AG04449 (cell line): Measurements from ENCODE around the gene SRGAP1.

Experiments
- CTCF ChIA-PET: fragments of 350-600 bp; formaldehyde crosslinking; extraction: SDS; loops from one replicate; lab custom pipeline; 2021; ENCODE audit warnings: antibody characterized with exemption; lab: Yijun Ruan, JAX
- POLR2A ChIA-PET: fragments of 400-600, 350-600 bp; formaldehyde crosslinking; extraction: SDS; loops from one replicate; lab custom pipeline; 2020; ENCODE audit warnings: antibody characterized with exemption, inconsistent platforms; lab: Yijun Ruan, JAX
- DNase-seq: peaks from one replicate; pipeline ENCODE4 v3.0.0-alpha.2; 2010; ENCODE audit warnings: low read depth, low spot score
- H3K4me3 ChIP-seq: 2 replicates; pipeline ENCODE4 v1.5.1; 2011; ENCODE audit warnings: low read depth, mild to moderate bottlenecking, control low read depth, low read length
- TF ChIP-seq, protein P1 (sequence below): IDR thresholded peaks from one replicate; pipeline ENCODE4 v1.5.1; 2011; ENCODE audit warnings: mild to moderate bottlenecking, moderate library complexity, low read length, control low read depth, inconsistent platforms; ENCODE audit not compliant: insufficient read depth; ENCODE audit errors: missing control alignments

The SRGAP1 gene

DNA sequence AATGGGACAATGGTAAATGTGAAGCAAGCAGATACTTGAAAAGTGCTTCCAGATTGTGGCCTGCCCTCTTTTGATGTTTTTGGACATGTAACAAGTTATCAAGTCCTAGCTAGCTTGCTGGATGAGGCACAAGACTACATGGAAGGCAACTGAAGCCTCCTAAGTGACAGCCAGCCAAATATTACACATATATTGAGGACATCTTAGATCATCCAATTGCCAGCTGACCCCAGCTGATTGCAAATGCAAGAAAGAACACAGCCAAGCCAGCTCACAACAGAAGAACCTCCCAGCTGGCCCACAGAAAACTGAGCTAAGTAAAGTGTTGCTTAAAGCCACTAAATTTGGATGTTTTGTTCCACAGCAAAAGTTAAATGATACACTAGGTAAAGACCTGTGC is 156.9 kb downstream of the SRGAP1 start:
- TF ChIP-seq, protein P1, sequence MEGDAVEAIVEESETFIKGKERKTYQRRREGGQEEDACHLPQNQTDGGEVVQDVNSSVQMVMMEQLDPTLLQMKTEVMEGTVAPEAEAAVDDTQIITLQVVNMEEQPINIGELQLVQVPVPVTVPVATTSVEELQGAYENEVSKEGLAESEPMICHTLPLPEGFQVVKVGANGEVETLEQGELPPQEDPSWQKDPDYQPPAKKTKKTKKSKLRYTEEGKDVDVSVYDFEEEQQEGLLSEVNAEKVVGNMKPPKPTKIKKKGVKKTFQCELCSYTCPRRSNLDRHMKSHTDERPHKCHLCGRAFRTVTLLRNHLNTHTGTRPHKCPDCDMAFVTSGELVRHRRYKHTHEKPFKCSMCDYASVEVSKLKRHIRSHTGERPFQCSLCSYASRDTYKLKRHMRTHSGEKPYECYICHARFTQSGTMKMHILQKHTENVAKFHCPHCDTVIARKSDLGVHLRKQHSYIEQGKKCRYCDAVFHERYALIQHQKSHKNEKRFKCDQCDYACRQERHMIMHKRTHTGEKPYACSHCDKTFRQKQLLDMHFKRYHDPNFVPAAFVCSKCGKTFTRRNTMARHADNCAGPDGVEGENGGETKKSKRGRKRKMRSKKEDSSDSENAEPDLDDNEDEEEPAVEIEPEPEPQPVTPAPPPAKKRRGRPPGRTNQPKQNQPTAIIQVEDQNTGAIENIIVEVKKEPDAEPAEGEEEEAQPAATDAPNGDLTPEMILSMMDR: no peak
- POLR2A ChIA-PET: no interaction called here
- DNase-seq: no peak
- CTCF ChIA-PET: no interaction called here
- H3K4me3 ChIP-seq: no peak overlapping the region

GRCh38 chr12:64004641-64005040 is 160.1 kb downstream of the SRGAP1 start:
- peak; percentile 70 for DNase-seq
- ChIA-PET POLR2A (no interaction called here), CTCF (interaction anchor here (0.7 to 1.2 kb wide), 2 partner anchors 13 to 177 kb away, joined by 3 read pairs; no protein-coding TSS in a partner anchor)
- TF ChIP-seq, protein P1: no peak
- no peak overlapping the region for H3K4me3 ChIP-seq

GRCh38 chr12:64006211-64006825 is 161.8 kb downstream of the SRGAP1 start:
- no peak overlapping the region for H3K4me3 ChIP-seq
- TF ChIP-seq, protein P1: no peak
- CTCF ChIA-PET: interaction anchor here (0.8 to 5.1 kb wide), 9 partner anchors 9 to 162 kb away, joined by 3 to 25 read pairs (median 3); partner anchors contain the start of gene SRGAP1
- peak; percentile 75 for DNase-seq
- POLR2A ChIA-PET: interaction anchor here (1.1 kb wide), 1 partner anchor 88 kb away, joined by 4 read pairs; no protein-coding TSS in a partner anchor

GRCh38 chr12:64007853-64008252 is 163.4 kb downstream of the SRGAP1 start:
- DNase-seq: no peak
- POLR2A ChIA-PET: no interaction called here
- CTCF ChIA-PET: interaction anchor here (0.6 to 5.1 kb wide), 3 partner anchors 13 to 249 kb away, joined by 3 to 25 read pairs (median 5); partner anchors contain the start of gene SRGAP1
- no peak overlapping the region for H3K4me3 ChIP-seq
- TF ChIP-seq, protein P1: no peak

GRCh38 chr12:64008596-64008995 is 164.1 kb downstream of the SRGAP1 start:
- POLR2A ChIA-PET: no interaction called here
- no peak for DNase-seq
- TF ChIP-seq, protein P1: no peak
- CTCF ChIA-PET: interaction anchor here (0.6 to 5.1 kb wide), 3 partner anchors 58 to 248 kb away, joined by 3 to 25 read pairs (median 3); partner anchors contain the start of gene SRGAP1
- no peak overlapping the region for H3K4me3 ChIP-seq

DNA sequence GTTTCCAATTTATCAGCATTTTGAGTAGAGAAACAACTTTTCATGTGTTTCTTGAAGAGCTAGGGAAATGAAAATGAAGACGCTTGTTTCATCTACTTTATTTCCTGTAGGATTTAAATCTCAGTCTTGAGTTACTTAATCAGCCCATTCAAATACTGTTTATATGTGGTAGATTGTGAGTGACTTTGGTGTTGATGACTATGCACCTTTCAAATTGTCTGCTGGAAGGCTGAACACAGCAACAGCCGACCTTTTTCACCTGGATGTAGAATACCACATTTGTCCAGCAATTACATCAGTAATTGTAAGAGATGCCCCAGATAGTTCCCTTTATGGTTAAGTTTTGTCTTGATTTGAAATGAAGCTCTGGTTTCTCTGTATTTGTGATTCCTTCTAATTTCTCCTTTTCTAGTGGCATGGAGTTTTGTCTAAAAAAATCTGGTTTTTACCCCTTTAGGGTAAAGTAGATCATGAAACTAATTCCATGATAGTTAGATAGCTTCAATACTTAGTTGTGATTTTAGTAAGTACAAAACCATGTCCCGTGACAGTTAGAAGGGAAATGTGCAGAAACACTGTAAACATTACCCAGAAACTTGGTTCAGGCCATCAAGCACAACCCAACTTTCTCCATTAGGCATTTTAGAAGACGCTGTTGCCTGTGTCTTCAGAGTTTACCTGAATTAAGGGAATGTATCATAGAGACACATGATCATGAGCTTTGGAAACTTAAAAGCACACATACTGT is 165.0 kb downstream of the SRGAP1 start:
- ChIA-PET CTCF (interaction anchor here (1.1 to 5.1 kb wide), 4 partner anchors 16 to 165 kb away, joined by 3 to 25 read pairs (median 3); partner anchors contain the start of gene SRGAP1), POLR2A (interaction anchor here (1.4 kb wide), 1 partner anchor 166 kb away, joined by 5 read pairs; no protein-coding TSS in a partner anchor)
- TF ChIP-seq, protein P1: no peak
- DNase-seq: no peak
- H3K4me3 ChIP-seq: no peak overlapping the region
